ENCODE results near the gene SIM2.

The SIM2 gene

DNA sequence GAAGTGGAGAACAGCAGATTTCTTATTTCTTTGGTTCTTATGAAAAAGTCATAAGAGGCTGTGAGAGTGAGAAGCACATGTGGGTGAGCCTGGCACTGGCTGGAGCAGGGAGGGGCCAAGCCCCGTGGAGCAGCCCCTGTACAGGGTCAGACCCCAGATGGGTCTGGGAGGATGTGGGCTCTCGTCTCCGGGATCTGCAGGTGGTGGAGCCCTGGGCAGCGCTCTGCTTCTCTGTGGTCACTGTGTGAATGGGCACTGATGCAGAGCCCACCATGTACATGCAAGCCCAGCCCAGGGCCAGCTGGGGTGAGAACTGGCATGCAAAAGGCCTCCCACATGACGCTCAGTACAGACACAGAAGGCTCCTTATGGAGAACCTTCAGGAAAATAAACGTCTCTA, 67.6 kb downstream of the SIM2 start:
- DNase-seq (ENCODE audit: low read depth in 3 of 3), result no peak

DNA sequence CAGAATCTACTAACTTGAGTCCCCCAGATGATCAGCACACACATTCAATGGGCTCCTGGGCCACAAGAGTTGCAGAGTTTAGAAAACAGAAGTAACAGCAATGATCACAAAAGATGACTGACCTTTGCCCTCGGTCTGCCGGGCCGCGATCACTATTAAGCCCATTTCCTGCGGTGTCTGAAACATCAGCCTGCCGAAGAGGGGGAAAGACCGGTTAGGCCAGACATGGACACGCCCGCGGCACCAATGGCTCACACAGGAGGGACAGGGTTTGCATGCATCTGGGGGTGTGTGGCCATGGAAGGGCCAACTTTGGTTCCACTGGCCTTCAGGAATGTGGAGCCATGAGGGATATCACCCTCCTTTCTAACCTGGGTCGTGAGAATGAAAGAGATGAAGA, 68.2 kb downstream of the SIM2 start:
- DNase-seq (ENCODE audit: low read depth in 3 of 3), result no peak

DNA sequence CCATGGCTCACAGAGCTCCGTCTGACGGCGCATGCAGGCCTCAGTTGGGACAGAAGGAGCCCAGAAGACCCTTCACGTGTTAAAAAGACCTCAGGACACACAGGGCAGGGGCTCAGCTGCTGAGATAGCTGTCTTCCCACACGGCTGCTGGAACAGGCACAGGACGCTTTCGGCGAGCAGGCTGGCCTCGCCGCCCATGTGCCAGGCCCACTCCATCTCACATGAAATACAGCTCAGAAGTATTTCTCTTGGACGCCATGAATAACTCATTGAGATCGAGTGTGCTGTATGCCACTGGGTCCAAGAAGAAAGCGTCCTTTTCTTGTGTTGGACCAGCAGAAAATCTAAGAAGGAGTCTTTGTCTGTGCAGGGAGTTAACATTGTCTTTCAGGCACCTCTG, 69.6 kb downstream of the SIM2 start:
- DNase-seq (ENCODE audit: low read depth in 3 of 3), result no peak

DNA sequence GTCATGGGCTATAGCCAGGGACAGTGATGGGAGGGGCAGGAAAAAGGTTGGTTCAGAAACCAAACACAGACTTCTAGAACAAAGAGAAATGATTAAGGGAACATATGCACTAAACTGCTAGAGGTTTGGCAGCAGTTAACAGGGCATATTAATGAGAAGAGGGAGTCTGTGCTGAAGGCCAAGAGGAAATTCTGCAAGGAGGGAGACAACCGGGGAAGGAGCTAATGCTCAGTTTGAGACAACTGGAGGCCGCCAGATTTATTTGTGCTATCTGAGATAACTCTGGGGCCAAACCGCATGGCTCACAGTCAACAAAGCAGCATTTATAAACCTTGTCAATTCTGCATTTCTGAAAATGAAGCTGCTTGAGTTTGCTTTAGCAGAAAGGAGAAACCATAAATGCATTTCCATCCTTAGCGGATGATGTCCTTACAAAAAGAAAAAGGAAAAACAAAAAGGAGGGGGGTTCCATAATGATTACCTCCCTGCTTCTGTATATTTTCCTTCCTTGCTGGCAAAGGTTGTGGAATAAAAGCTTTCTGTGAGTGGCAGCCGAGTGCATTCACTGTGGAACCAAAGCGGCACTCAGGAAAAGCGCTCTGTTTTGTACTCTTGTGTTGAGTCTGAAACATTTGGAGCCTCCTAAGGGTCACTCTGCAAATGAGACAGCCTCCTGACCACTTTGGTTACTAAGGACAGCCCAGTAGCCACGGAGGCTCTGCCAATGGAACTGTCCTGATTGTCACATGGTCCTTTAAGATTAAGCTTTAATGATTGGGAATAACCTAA, 70.3 kb downstream of the SIM2 start:
- DNase-seq (ENCODE audit: low read depth in 3 of 3), result no peak

DNA sequence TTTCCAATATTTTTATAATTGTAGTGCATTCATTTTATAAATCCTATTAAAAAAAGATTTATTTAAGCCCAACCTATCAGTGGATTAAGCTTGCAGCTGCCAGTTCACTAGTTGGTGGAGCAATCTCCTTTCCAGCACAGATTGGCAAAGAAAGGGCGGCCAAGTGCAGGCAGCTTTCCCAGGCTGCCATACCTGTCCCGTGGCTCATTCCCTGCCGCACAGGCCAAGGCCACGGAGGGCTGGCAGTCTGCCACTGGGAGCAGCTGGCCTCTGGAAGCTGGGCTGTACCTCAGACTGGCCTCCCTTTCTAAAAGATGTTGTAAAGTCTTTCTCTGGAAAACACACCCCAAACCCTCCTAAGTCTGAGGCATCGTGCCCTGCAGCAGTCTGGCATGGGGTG, 74.2 kb downstream of the SIM2 start:
- no peak for DNase-seq (ENCODE audit: low read depth in 3 of 3)

DNA sequence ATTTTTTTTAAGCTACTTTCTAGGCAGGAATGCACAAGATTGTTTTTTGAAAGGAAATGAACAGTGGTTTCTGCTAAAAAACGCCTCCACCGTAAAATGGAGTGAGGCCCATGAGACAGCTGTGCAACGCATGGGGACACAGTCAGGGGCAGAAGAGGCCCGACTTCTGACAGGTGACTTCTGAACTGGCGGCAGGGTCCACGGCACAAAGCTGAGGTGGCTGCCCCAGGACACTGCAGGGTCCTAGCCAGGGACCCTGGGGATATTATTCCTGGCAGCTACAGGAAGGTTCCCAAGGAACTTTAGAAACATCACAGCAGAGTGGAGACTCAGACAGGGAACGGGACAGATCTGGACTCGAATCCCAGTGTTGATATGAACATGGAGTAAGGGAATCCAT, 75.1 kb downstream of the SIM2 start:
- DNase-seq (ENCODE audit: low read depth in 3 of 3), result no peak

DNA sequence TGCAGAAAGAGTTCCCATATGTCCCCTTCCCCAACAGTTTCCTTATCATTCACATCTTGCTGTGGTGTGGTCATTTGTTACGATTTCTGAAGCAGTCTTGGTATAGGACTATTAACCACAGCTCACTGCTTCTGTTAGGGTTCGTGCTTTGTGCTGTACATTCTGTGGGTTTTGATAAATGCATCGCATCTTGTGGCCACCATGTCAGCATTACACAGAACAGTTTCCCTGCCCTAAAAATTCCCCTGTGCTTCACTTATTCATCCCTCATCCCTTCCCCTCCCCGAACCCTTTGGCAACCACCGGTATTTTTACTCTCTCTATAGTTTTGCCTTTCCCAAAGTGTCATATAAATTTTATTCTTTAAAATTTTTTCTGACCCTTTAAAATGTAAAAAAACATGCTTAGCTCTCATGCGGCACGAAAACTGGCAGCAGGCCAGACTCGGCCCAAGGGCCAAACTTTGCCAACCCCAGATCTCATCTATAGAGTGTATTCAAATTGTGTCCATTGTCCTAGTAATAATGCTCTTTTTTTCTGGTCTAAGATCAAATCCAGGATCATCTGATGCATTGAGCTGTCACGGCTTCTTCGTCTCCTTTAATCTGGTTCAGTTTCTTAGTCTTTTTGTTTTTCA, 78.2 kb downstream of the SIM2 start:
- DNase-seq (ENCODE audit: low read depth in 3 of 3), result no peak

DNA sequence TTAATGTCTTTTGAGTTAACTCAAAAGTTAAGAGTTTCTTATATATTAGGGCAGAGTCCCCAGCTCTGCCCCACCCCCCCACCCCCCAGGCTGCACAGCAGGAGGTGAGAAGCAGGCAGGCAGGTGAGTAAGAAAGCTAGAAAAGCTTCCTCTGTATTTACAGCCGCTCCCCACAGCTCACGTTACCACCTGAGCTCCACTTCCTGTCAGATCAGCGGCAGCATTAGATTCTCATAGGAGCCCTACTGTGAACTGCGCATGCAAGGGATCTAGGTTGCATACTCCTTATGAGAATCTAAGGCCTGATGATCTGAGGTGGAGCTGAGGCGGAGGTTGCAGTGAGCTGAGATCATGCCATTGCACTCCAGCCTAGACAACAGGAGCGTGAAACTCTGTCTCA, 81.9 kb downstream of the SIM2 start:
- no peak for DNase-seq (ENCODE audit: low read depth in 3 of 3)

DNA sequence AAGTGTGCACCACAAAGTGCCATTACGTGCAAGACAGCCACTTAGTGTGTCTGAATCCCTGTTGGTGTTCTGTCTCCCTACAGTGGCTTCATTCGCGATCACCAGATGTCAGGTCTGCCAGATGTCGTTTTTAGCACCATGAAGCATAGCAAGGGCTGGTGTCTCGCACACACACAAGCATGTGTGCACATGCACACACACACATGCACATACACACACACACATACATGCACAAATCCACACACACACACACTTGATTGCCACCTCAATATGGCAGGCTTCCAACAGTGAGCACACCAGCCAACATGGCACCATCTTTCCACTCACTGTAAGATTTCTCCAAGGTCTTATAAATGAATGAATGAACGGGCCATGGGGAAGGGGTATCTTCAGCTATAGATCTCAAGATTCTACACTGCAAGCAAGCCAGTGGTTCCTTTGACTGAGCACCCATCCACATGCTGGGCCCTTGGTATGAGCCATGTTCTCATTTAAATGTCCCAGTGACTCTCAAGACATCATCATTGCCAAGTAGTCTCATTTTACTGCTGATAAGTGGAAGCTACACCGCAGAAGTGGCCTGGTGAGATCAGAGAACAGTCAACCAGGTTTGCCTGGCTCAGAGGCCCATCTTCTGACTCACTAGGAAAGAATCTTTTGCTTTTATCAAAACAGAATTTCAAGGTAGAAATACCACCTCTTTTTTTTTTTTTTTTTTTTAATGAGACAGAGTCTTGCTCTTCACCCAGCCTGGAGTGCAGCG, 84.9 kb downstream of the SIM2 start:
- no peak for DNase-seq (ENCODE audit: low read depth in 3 of 3)

DNA sequence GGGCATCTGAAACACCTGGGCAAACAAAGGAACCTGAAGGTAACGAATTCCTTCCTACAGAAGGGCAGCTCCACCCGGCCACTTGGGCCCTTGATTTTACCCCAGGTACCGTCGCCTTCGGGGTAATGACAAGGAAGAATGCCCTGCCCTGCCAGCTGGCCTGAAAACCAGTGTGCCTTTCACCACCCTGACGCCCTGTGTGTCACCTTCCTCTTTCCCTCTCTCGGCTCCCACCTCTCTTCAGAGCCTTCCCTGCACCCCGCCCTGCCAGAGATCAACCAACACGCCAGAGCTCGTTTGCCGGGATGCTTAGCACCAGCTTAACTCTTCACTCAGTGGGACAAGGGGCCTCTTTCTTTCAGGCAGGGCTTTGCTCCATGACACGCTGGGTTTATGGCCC, 86.0 kb downstream of the SIM2 start:
- no peak for DNase-seq (ENCODE audit: low read depth in 3 of 3)

DNA sequence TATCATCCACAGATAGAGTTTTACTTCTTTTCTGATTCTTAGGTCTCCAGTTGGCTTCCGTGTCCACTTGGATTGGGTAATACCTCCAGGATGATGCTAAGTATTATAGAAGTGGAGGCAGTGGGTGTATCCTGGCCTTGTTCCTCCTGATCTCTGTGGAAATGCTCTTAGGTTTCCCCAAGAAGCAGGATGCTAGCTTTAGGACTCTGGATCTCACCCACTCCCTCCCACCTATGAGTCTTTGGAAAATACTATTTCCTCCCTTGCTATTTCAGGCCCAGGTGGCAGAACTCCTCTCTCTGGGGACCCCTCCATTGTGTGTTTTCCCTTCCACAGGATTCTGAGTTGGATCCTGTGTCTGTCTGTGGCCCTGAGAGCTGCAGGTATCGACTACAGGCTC, 86.7 kb downstream of the SIM2 start:
- no peak for DNase-seq (ENCODE audit: low read depth in 3 of 3)

DNA sequence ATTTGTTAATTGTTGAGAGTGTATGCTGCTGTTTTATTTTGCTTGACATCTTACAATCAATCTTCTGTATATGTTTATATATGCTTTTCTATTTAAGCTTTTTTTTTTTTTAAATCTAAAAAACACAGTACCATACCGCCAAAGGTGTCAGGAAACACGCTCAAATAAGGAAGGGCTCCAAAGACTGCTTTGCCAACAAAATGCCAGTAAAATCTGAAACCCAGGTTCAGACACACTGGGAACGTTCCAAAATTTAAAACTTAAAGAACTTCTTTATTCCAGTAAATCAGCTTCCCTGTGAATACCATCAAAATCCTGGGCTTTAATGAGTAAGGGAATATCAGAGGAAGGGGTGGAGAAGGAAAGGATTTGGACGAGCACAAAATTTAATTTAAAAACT, 87.3 kb downstream of the SIM2 start:
- no peak for DNase-seq (ENCODE audit: low read depth in 3 of 3)

DNA sequence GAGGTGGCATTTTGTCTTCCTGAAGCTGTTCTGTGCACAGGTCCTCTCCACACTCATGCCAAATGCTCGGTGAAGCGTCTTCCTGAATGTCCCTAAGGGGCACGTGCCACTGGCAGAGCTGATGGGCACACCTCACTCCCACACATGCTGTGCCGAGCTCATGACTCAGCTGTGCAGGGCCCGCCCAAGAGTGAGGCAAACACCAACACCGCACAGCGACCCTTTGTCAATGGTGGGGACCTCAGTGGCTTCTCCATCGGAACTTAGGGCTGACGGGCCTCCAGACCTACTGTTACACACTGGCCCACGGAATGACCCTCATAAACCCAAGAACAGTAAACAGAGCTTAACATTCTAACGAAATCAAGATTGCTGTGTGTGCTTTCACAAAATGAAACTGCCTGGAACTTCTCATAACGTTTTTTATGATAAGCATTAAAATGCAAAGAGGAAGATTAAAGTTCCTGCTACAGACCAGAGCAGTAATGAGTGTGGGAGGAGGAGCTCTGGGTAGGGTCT, 89.3 kb downstream of the SIM2 start:
- DNase-seq (ENCODE audit: low read depth in 3 of 3), result no peak

DNA sequence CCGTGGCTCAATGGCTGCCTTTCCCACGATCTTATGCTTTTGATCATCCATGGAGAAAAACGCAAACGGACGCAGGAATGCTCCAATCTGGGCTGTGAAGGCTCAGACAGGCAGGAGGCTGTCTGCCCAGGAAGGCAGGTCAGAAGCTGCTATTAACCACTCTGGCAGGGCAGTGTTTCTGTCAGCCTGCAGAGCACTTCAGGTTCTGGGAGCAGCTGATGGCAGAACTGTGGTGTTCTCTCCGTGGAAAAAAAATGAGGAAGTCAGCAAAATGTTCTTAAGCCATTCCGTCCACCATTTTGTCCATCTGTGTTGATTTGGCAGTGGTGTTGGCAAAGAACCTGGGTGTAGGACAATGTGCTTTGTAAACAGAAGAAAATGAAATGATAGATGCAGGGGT, 91.7 kb downstream of the SIM2 start:
- DNase-seq (ENCODE audit: low read depth in 3 of 3), result no peak

DNA sequence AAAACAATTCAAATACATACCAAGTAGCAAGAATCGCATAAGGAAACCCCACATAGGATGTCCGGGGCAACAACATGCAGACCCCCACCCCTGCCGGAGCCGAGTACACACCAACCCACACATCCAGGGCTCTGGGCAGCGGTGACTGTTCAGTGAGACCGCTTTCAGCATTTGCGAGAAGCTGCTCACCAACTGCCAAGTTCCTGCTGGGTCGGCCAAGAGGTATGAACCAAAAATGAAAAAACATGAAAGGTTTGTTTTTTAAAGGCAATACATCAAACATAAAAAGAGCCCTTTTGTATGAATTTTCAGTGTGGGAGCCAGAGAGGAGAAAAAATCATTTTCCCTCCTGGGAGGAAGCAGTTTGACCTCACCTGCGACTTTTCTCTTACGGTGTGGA, 92.3 kb downstream of the SIM2 start:
- DNase-seq (ENCODE audit: low read depth in 3 of 3), result no peak

DNA sequence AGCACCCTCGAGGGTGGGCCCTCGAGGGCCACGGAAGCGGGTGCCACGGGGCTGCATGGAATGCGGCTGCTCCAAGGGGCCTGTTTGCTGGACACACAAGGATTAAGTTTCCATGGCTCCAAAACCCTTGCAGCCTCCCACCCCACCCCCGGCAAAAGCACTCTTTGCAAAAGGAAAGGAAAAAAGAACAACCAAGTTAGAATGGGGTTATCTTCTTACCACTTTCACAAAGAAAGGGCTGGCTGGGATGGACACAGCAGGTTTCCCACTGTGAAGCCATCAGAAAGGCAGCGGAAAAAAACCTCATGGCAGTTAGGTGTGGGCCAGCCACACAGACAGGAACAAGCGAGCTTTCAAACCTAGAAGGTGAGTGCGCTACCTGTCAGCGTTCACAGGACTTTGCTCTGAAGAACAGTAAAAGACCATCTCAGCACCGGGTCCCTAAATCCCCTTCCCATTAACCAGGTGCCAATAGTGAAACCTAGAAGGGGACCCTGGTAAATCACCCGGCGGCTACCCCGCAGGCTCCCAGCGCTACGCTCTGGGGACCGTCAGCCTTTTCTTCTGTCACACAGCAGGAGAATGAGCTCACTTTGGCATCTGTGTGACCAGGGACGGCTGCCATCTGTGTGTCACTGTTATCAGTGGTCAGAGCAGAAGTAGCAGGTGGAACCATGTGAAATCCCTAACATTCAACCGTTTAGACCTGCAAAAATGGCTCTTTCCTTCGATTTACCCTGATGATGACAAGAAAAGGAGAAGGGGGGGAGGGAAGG, 93.0 kb downstream of the SIM2 start:
- no peak for DNase-seq (ENCODE audit: low read depth in 3 of 3)

DNA sequence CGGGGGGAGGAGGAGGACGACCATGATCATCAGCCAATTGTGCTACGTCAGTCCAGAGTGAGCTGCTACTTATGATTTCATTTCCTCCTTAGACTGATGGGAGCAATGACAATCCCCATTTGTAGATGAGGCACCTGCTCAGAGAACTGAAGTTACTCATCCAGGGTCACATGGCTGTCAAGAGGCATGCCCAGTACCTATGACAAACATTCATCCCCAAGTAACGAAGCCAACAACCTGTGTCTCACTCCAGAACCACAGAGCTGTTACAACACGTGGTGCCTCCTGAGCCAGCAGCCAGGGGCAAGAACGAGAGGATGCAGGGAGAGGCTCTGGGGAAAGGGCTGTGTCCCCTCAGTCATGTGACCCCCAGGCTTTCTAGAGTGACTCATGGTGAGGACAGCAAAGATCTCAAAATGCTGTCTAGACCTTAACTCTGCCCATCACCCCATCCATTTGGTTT, 93.6 kb downstream of the SIM2 start:
- no peak for DNase-seq (ENCODE audit: low read depth in 3 of 3)

DNA sequence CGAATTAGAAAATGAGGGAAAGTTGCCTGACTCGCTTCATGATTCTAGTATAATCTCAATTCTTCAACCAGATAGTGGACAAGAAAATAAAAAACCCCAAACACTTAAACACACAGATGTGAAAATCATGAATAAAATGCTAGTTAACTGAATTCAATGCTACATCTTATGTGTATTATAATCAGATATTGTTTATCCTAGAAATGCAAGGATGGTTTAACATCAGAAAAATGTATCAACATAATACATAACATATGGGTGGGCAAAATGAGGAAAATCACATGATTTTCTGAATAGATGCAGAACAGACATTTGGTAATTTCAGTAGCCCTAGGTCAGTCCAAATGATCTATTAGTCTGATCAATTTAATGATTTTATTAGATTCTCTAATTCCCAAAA, 97.2 kb downstream of the SIM2 start:
- DNase-seq (ENCODE audit: low read depth in 3 of 3), result no peak

DNA sequence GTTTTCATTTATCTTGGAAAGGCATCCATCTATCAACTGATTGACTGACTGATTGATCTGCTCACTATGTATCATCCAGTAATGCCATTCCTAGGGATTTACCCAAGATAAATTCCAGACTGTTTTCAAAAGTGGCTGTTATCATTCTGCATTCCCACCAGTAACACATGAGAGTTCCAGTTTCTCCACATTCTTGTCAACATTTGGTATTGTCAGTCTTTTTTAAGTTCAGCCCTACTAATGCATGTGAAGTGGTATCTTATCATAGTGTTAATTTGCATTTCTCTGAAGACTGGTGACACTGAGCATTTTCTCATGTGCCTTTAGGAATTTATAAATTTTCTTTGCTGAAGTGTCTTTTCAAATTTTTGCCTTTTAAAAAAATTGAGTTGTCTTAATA, 99.6 kb downstream of the SIM2 start:
- no peak for DNase-seq (ENCODE audit: low read depth in 3 of 3)
